ENCODE data around the gene DUSP19.
A peak's percentile ranks its signal among the peaks of the same experiment; 100 is the strongest.
"Not testable (repeated sequence)": the region's sequence is repeated elsewhere in the genome, so short reads cannot be mapped to it uniquely, and the experiment has no call there.

Gene DUSP19

DNA sequence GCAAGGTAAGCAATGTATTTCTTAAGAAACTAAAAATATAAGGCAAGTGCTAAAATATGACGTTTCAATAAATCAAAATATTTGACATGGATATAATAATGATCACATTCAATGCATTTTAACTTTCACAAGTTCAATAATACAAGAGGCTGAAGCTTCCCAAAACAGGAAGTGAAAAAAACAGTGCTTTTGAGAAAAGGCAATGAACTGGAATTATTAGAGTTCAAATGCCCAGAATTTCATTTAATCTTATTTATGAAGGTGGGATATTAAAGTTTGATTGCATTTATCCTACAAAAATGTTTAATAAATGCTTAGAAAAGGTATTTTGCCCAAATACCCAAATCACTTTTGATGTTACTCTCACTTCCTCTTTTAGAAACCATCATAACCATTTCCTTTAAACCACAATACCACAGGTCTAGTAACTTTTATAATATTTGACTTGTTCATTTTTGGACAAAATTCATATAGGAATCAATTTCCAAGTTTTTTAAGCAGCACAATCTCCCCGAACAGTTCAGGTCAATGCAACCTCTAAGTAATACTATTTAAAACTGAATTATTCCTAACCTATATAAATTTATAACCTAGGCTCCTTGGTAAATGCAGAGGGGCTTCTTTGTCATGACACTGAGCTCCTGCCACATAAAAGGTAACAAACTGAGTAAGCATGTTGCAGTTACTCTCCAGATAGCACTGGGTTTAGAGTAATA is 42.4 kb upstream of the DUSP19 start:
- DNase-seq (ENCODE audit: low spot score): peak; percentile 61
- TF ChIP-seq, protein P1, sequence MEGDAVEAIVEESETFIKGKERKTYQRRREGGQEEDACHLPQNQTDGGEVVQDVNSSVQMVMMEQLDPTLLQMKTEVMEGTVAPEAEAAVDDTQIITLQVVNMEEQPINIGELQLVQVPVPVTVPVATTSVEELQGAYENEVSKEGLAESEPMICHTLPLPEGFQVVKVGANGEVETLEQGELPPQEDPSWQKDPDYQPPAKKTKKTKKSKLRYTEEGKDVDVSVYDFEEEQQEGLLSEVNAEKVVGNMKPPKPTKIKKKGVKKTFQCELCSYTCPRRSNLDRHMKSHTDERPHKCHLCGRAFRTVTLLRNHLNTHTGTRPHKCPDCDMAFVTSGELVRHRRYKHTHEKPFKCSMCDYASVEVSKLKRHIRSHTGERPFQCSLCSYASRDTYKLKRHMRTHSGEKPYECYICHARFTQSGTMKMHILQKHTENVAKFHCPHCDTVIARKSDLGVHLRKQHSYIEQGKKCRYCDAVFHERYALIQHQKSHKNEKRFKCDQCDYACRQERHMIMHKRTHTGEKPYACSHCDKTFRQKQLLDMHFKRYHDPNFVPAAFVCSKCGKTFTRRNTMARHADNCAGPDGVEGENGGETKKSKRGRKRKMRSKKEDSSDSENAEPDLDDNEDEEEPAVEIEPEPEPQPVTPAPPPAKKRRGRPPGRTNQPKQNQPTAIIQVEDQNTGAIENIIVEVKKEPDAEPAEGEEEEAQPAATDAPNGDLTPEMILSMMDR (IDR thresholded peaks at IDR 0.05; ENCODE audit: extremely low read depth, missing control alignments): no peak

GRCh38 chr2:183037074-183037552 is 41.4 kb upstream of the DUSP19 start:
- TF ChIP-seq, protein P1 (IDR thresholded peaks at IDR 0.05; ENCODE audit: extremely low read depth, missing control alignments): no peak
- no peak for DNase-seq (ENCODE audit: low spot score)

GRCh38 chr2:183037553-183038340 is 40.8 kb upstream of the DUSP19 start:
- peak; percentile 63 for DNase-seq (ENCODE audit: low spot score)
- TF ChIP-seq, protein P1 (IDR thresholded peaks at IDR 0.05; ENCODE audit: extremely low read depth, missing control alignments): no peak

GRCh38 chr2:183038341-183039300 is 39.9 kb upstream of the DUSP19 start, which contains the start of gene NCKAP1:
Gene NCKAP1, minus strand, starts transcription at chr2:183038457. Its CDS starts 358 bp downstream, at chr2:183038099.
- peak; percentile 92 for DNase-seq (ENCODE audit: low spot score)
- TF ChIP-seq, protein P1 (IDR thresholded peaks at IDR 0.05; ENCODE audit: extremely low read depth, missing control alignments): peak; percentile 85

DNA sequence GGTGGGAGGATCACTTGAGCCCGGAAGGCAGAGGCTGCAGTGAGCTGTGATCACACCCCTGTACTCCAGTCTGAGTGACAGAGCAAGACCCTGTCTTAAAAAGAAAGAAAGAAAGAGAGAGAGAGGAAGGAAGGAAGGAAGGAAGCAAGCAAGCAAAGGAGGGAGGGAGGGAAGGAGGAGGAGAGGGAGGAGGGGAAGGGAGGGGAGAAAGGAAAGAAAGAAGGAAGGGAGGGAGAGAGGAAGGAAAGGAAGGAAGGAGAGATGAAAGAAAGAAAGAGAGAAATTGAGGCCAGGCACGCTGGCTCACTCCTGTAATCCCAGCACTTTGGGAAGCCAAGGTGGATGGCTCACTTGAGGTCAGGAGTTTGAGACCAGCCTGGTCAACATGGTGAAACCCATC is 37.9 kb upstream of the DUSP19 start:
- DNase-seq (ENCODE audit: low spot score): no peak
- TF ChIP-seq, protein P1 (IDR thresholded peaks at IDR 0.05; ENCODE audit: extremely low read depth, missing control alignments): no peak

GRCh38 chr2:183043580-183043979 is 35.0 kb upstream of the DUSP19 start:
- DNase-seq (ENCODE audit: low spot score): not testable (repeated sequence)

- not testable (repeated sequence) for DNase-seq (ENCODE audit: low spot score)
These were observed 30.9 kb upstream of the DUSP19 start for GRCh38 chr2:183047486-183048125.
